HG03139 (cell line): Measurements from ENCODE around the gene PRDM16.
"Not testable (repeated sequence)": the region's sequence is repeated elsewhere in the genome, so short reads cannot be mapped to it uniquely, and the experiment has no call there.

Source experiments
- ATAC-seq: cut with Tn5 transposase; IDR thresholded peaks from one replicate; pipeline ENCODE4 v1.9.1; 2021; ENCODE audit not compliant: unreplicated experiment

Gene PRDM16

GRCh38 chr1:3080053-3080955 is 11.3 kb downstream of the PRDM16 start:
- ATAC-seq: no peak

GRCh38 chr1:3081171-3081683 is 12.2 kb downstream of the PRDM16 start:
- ATAC-seq: no peak

GRCh38 chr1:3082051-3082450 is 13.0 kb downstream of the PRDM16 start:
- ATAC-seq: no peak

GRCh38 chr1:3082571-3083516 is 13.8 kb downstream of the PRDM16 start:
- ATAC-seq: no peak

GRCh38 chr1:3084154-3084553 is 15.2 kb downstream of the PRDM16 start:
- ATAC-seq: no peak

- ATAC-seq: no peak
Measured at GRCh38 chr1:3084726-3085125, 15.7 kb downstream of the PRDM16 start.

GRCh38 chr1:3085721-3086120 is 16.7 kb downstream of the PRDM16 start:
- no peak for ATAC-seq

GRCh38 chr1:3086272-3086974 is 17.4 kb downstream of the PRDM16 start:
- ATAC-seq: no peak

GRCh38 chr1:3087049-3087448 is 18.0 kb downstream of the PRDM16 start:
- no peak for ATAC-seq

GRCh38 chr1:3087946-3088668 is 19.1 kb downstream of the PRDM16 start:
- not testable (repeated sequence) for ATAC-seq

- no peak for ATAC-seq
Measured at GRCh38 chr1:3089490-3089889, 20.5 kb downstream of the PRDM16 start.

- ATAC-seq: no peak
Measured at GRCh38 chr1:3091334-3091733, 22.3 kb downstream of the PRDM16 start.

- no peak for ATAC-seq
Measured at GRCh38 chr1:3092530-3092929, 23.5 kb downstream of the PRDM16 start.

GRCh38 chr1:3093898-3094626 is 25.1 kb downstream of the PRDM16 start:
- ATAC-seq: no peak

GRCh38 chr1:3094863-3095780 is 26.1 kb downstream of the PRDM16 start:
- no peak for ATAC-seq

GRCh38 chr1:3096345-3096744 is 27.3 kb downstream of the PRDM16 start:
- ATAC-seq: no peak

- no peak for ATAC-seq
Measured at GRCh38 chr1:3097231-3097630, 28.2 kb downstream of the PRDM16 start.

GRCh38 chr1:3097861-3098260 is 28.9 kb downstream of the PRDM16 start:
- no peak for ATAC-seq

GRCh38 chr1:3099861-3100260 is 30.9 kb downstream of the PRDM16 start:
- no peak for ATAC-seq
